WTC11 (cell line): ENCODE data around the gene TMEM127. TPM values are rescaled to one million over a fixed set of nuclear protein-coding genes. Genes with fewer than 3 reads are reported as not detected.
A peak's percentile ranks its signal among the peaks of the same experiment; 100 is the strongest.

Experiments
- ATAC-seq: fragments of 200-7000 bp; cut with Tn5 transposase; 2 replicates; pipeline ENCODE4 v1.10.0; 2021; ENCODE audit warnings: mild to moderate bottlenecking, moderate library complexity
- CTCF ChIA-PET: fragments of 300-600 bp; sonication (Branson Sonifier 250); formaldehyde crosslinking; loops from one replicate; lab custom pipeline; 2021; ENCODE audit warnings: antibody characterized with exemption; lab: Charles Lee
- POLR2A ChIA-PET: fragments of 350-600 bp; sonication (Branson Sonifier 250); formaldehyde crosslinking; loops from one replicate; lab custom pipeline; 2021; ENCODE audit warnings: antibody characterized with exemption; lab: Charles Lee
- DNase-seq: peaks from one replicate; pipeline ENCODE4 v3.0.0; 2021; ENCODE audit warnings: low spot score
- H3K27ac Mint-ChIP-seq: 2 replicates; pipeline ENCODE4 v1.8.0; 2021; ENCODE audit warnings: mixed read lengths
- H3K27me3 Mint-ChIP-seq: 2 replicates; pipeline ENCODE4 v1.8.0; 2021; ENCODE audit warnings: low read depth, mild to moderate bottlenecking, moderate library complexity, mixed read lengths
- H3K36me3 Mint-ChIP-seq: 2 replicates; pipeline ENCODE4 v1.8.0; 2021; ENCODE audit warnings: mixed read lengths
- H3K4me1 Mint-ChIP-seq: 2 replicates; pipeline ENCODE4 v1.8.0; 2022; ENCODE audit warnings: mixed read lengths
- H3K4me3 Mint-ChIP-seq: 2 replicates; pipeline ENCODE4 v1.8.0; 2021; ENCODE audit warnings: mild to moderate bottlenecking, moderate library complexity, mixed read lengths
- H3K9me3 Mint-ChIP-seq: 2 replicates; pipeline ENCODE4 v1.8.0; 2021; ENCODE audit warnings: mixed read lengths
- FOXJ3 ChIP-seq: sonication (generic); formaldehyde crosslinking; IDR thresholded peaks from 2 replicates; pipeline ENCODE4 v1.9.0; 2021; ENCODE audit warnings: missing genetic modification reagents, mild to moderate bottlenecking, borderline replicate concordance
- GRHL2 ChIP-seq: fragments of 250-450 bp; sonication (Bioruptor Pico); IDR thresholded peaks from 2 replicates; pipeline ENCODE4 v1.8.0; 2022; ENCODE audit warnings: mild to moderate bottlenecking, moderate library complexity; ENCODE audit not compliant: insufficient replicate concordance, severe bottlenecking
- JAZF1 ChIP-seq: fragments of 250-450 bp; sonication (Bioruptor Pico); IDR thresholded peaks from 2 replicates; pipeline ENCODE4 v1.9.0; 2021; ENCODE audit warnings: moderate library complexity, mild to moderate bottlenecking, inconsistent platforms
- MXD4 ChIP-seq: fragments of 250-450 bp; sonication (Bioruptor Pico); IDR thresholded peaks from 2 replicates; pipeline ENCODE4 v1.8.0; 2021; ENCODE audit warnings: mild to moderate bottlenecking, moderate library complexity, borderline replicate concordance
- SMAD3 ChIP-seq: sonication (generic); formaldehyde crosslinking; IDR thresholded peaks from 2 replicates; pipeline ENCODE4 v1.8.0; 2022; ENCODE audit warnings: missing genetic modification reagents, mild to moderate bottlenecking, borderline replicate concordance
- ZNF138 ChIP-seq: sonication (generic); formaldehyde crosslinking; conservative IDR thresholded peaks from 2 replicates; pipeline ENCODE4 v1.8.1; 2022; ENCODE audit warnings: mild to moderate bottlenecking, moderate library complexity, missing genetic modification reagents
- ZNF263 ChIP-seq: sonication (generic); formaldehyde crosslinking; IDR thresholded peaks from 2 replicates; pipeline ENCODE4 v1.8.1; 2022; ENCODE audit warnings: low read depth, mild to moderate bottlenecking, moderate library complexity, missing genetic modification reagents
- total RNA-seq: library from RNA; stranded (reverse); gene quantifications from 3 replicates; pipeline ENCODE4 v1.2.3, GENCODE V29; 2021
- TF ChIP-seq, protein P1 (sequence below): fragments of 250-450 bp; sonication (Bioruptor Pico); IDR thresholded peaks from 2 replicates; pipeline ENCODE4 v1.9.0; 2021; ENCODE audit warnings: mild to moderate bottlenecking
- TF ChIP-seq, protein P2 (sequence below): sonication (generic); formaldehyde crosslinking; IDR thresholded peaks from 2 replicates; pipeline ENCODE4 v1.8.0; 2022; ENCODE audit warnings: mild to moderate bottlenecking, missing genetic modification reagents
- TF ChIP-seq, protein P3 (sequence below): sonication (generic); formaldehyde crosslinking; conservative IDR thresholded peaks from 2 replicates; pipeline ENCODE4 v1.8.1; 2022; ENCODE audit warnings: mild to moderate bottlenecking, missing genetic modification reagents
- TF ChIP-seq, protein P4 (sequence below): sonication (generic); formaldehyde crosslinking; IDR thresholded peaks from 2 replicates; pipeline ENCODE4 v1.8.1; 2022; ENCODE audit warnings: mild to moderate bottlenecking, missing genetic modification reagents, moderate library complexity, borderline replicate concordance
- TF ChIP-seq, protein P5 (sequence below): fragments of 250-450 bp; sonication (Bioruptor Pico); IDR thresholded peaks from 2 replicates; pipeline ENCODE4 v1.9.0; 2021; ENCODE audit warnings: mild to moderate bottlenecking, borderline replicate concordance

The TMEM127 gene
- total RNA-seq, 1 experiment from 2014 or later = 22.9 TPM

DNA sequence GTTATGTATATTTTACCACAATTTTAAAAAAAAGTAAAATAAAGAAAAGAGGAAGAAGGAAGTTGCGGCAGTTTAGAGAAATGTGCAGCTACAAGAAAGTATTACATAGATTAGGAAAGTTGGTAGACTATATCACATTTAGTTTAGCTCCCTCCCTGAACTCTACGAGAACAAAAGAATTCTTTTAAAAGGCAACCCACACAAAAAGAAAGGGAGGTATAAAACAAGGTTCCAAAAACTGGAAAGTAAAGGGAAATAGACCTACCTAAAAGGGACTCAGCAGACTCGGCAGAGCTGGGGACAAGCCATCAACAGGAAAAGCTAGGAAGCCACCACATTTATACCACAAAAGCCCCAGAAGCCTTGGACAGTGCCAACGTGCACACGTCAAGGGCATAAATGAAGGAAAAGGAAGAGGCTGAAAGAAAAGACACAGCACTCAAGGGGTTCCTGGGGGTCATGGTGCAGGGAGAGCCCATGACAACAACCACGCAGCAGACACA is 9.1 kb downstream of the TMEM127 start:
- POLR2A ChIA-PET = no interaction called here
- Mint-ChIP-seq H3K27ac (peak overlapping the region; percentile 79), H3K4me1 (peaks cover 19% of the 10 kb centered on the region), H3K36me3 (peaks cover 26% of the 10 kb centered on the region), H3K4me3 (no peak overlapping the region), H3K27me3 (no peaks in the 10 kb centered on the region), H3K9me3 (no peaks in the 10 kb centered on the region)
- DNase-seq (no peak), ATAC-seq (no peak)
- CTCF ChIA-PET = interaction anchor here (0.6 to 0.7 kb wide), 2 partner anchors 264 to 1025 kb away, joined by 3 read pairs; no protein-coding TSS in a partner anchor
- TF ChIP-seq ZNF263 (CRISPR knock-in tag) (no peak), JAZF1 (CRISPR knock-in tag) (no peak), GRHL2 (CRISPR knock-in tag) (no peak), ZNF138 (CRISPR knock-in tag) (no peak), FOXJ3 (CRISPR knock-in tag) (no peak), MXD4 (CRISPR knock-in tag) (no peak), SMAD3 (CRISPR knock-in tag) (no peak)
- TF ChIP-seq, protein P1, sequence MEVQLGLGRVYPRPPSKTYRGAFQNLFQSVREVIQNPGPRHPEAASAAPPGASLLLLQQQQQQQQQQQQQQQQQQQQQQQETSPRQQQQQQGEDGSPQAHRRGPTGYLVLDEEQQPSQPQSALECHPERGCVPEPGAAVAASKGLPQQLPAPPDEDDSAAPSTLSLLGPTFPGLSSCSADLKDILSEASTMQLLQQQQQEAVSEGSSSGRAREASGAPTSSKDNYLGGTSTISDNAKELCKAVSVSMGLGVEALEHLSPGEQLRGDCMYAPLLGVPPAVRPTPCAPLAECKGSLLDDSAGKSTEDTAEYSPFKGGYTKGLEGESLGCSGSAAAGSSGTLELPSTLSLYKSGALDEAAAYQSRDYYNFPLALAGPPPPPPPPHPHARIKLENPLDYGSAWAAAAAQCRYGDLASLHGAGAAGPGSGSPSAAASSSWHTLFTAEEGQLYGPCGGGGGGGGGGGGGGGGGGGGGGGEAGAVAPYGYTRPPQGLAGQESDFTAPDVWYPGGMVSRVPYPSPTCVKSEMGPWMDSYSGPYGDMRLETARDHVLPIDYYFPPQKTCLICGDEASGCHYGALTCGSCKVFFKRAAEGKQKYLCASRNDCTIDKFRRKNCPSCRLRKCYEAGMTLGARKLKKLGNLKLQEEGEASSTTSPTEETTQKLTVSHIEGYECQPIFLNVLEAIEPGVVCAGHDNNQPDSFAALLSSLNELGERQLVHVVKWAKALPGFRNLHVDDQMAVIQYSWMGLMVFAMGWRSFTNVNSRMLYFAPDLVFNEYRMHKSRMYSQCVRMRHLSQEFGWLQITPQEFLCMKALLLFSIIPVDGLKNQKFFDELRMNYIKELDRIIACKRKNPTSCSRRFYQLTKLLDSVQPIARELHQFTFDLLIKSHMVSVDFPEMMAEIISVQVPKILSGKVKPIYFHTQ (CRISPR knock-in tag) = no peak
- TF ChIP-seq, protein P2, sequence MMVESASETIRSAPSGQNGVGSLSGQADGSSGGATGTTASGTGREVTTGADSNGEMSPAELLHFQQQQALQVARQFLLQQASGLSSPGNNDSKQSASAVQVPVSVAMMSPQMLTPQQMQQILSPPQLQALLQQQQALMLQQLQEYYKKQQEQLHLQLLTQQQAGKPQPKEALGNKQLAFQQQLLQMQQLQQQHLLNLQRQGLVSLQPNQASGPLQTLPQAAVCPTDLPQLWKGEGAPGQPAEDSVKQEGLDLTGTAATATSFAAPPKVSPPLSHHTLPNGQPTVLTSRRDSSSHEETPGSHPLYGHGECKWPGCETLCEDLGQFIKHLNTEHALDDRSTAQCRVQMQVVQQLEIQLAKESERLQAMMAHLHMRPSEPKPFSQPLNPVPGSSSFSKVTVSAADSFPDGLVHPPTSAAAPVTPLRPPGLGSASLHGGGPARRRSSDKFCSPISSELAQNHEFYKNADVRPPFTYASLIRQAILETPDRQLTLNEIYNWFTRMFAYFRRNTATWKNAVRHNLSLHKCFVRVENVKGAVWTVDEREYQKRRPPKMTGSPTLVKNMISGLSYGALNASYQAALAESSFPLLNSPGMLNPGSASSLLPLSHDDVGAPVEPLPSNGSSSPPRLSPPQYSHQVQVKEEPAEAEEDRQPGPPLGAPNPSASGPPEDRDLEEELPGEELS (CRISPR knock-in tag) = no peak
- TF ChIP-seq, protein P3, sequence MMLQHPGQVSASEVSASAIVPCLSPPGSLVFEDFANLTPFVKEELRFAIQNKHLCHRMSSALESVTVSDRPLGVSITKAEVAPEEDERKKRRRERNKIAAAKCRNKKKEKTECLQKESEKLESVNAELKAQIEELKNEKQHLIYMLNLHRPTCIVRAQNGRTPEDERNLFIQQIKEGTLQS (CRISPR knock-in tag) = no peak
- TF ChIP-seq, protein P4, sequence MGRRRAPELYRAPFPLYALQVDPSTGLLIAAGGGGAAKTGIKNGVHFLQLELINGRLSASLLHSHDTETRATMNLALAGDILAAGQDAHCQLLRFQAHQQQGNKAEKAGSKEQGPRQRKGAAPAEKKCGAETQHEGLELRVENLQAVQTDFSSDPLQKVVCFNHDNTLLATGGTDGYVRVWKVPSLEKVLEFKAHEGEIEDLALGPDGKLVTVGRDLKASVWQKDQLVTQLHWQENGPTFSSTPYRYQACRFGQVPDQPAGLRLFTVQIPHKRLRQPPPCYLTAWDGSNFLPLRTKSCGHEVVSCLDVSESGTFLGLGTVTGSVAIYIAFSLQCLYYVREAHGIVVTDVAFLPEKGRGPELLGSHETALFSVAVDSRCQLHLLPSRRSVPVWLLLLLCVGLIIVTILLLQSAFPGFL (CRISPR knock-in tag) = no peak

DNA sequence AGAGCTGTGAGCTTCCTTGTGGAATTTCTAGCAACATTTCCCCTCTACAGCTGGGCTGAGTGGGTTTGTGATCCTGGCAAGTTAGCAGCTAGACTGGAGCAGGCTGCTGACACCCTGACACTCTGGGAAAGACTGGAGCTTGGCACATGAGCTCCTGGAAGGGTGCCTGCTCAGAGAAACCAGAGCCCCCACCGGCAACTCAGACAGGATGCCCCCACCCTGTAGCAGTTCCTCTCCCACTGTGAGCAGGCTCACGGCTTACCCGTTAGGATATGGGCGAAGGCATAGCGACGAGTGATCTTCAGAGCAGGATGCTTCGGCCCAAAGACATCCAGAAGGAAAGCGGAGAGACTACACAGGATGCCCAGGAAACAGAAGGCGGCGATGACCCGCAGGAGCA is 11.2 kb downstream of the TMEM127 start:
- POLR2A ChIA-PET = interaction anchor here (0.6 kb wide), 1 partner anchor 13 kb away, joined by 8 read pairs; no protein-coding TSS in a partner anchor
- no peaks in the 10 kb centered on the region for H3K27me3 Mint-ChIP-seq
- CTCF ChIA-PET = interaction anchor here (1.3 to 1.6 kb wide), 2 partner anchors 13 to 116 kb away, joined by 4 to 5 read pairs; partner anchors contain the start of gene ASTL

More for the DNA sequence above, 11.2 kb downstream of the TMEM127 start:
- DNase-seq = no peak
- no peak for ATAC-seq
- peaks cover 26% of the 10 kb centered on the region for H3K36me3 Mint-ChIP-seq
- H3K4me3 Mint-ChIP-seq = no peak overlapping the region
- TF ChIP-seq, protein P5, sequence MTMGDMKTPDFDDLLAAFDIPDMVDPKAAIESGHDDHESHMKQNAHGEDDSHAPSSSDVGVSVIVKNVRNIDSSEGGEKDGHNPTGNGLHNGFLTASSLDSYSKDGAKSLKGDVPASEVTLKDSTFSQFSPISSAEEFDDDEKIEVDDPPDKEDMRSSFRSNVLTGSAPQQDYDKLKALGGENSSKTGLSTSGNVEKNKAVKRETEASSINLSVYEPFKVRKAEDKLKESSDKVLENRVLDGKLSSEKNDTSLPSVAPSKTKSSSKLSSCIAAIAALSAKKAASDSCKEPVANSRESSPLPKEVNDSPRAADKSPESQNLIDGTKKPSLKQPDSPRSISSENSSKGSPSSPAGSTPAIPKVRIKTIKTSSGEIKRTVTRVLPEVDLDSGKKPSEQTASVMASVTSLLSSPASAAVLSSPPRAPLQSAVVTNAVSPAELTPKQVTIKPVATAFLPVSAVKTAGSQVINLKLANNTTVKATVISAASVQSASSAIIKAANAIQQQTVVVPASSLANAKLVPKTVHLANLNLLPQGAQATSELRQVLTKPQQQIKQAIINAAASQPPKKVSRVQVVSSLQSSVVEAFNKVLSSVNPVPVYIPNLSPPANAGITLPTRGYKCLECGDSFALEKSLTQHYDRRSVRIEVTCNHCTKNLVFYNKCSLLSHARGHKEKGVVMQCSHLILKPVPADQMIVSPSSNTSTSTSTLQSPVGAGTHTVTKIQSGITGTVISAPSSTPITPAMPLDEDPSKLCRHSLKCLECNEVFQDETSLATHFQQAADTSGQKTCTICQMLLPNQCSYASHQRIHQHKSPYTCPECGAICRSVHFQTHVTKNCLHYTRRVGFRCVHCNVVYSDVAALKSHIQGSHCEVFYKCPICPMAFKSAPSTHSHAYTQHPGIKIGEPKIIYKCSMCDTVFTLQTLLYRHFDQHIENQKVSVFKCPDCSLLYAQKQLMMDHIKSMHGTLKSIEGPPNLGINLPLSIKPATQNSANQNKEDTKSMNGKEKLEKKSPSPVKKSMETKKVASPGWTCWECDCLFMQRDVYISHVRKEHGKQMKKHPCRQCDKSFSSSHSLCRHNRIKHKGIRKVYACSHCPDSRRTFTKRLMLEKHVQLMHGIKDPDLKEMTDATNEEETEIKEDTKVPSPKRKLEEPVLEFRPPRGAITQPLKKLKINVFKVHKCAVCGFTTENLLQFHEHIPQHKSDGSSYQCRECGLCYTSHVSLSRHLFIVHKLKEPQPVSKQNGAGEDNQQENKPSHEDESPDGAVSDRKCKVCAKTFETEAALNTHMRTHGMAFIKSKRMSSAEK (CRISPR knock-in tag) = no peak
- no peaks in the 10 kb centered on the region for H3K9me3 Mint-ChIP-seq
- peaks cover under 1% of the 10 kb centered on the region; the same call in 1 of the 2 replicates for H3K4me1 Mint-ChIP-seq
- no peak overlapping the region for H3K27ac Mint-ChIP-seq
